ENCODE data around the gene GDPD4.
A peak's percentile ranks its signal among the peaks of the same experiment; 100 is the strongest.

Gene GDPD4

GRCh38 chr11:77253690-77254089, 47.8 kb downstream of the GDPD4 start:
- DNase-seq (ENCODE audit: low read depth) = no peak
- TF ChIP-seq CTCF (conservative IDR thresholded peaks at IDR 0.05; ENCODE audit: control insufficient read depth, insufficient read depth, low read depth, low read length) = no peak
- H3K4me3 ChIP-seq (ENCODE audit: control insufficient read depth, low read depth, low read length) = no peak overlapping the region

DNA sequence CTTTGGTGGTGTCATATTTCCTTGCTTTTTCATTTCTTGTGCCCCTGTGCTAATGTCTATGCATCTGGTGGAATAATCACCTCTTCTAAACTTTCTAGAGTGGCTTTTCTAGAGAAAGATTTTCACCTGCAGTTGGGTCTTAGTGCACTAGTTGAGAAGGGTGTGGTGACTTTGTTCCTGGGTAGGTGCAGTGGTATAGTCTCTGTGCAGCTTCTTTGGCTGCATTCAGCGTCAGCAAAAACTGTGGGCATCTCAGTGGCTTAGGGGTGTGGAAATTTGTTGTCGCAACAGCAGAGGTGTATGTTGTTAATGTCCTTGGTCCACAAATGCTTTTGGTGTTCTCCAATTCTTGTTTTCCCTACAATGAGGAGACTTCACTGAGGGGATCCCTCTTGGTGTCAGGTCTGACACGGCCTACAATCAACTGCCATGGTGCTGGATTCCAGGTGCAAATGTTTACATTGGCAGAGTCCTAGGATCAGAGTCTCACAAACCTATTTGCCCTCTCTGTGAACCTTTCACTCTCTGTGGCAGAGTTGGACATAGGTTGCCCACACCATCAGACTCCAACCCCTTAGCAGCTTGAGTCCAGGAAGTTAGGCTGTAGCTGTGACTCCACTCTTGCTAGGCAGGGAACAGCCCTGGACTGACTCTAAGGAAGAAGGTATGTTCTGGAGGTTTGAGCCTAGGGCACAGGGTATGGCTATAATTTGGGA, 48.8 kb downstream of the GDPD4 start:
- no peak for DNase-seq (ENCODE audit: low read depth)
- no peak overlapping the region for H3K4me3 ChIP-seq (ENCODE audit: control insufficient read depth, low read depth, low read length)
- TF ChIP-seq CTCF (conservative IDR thresholded peaks at IDR 0.05; ENCODE audit: control insufficient read depth, insufficient read depth, low read depth, low read length) = no peak

DNA sequence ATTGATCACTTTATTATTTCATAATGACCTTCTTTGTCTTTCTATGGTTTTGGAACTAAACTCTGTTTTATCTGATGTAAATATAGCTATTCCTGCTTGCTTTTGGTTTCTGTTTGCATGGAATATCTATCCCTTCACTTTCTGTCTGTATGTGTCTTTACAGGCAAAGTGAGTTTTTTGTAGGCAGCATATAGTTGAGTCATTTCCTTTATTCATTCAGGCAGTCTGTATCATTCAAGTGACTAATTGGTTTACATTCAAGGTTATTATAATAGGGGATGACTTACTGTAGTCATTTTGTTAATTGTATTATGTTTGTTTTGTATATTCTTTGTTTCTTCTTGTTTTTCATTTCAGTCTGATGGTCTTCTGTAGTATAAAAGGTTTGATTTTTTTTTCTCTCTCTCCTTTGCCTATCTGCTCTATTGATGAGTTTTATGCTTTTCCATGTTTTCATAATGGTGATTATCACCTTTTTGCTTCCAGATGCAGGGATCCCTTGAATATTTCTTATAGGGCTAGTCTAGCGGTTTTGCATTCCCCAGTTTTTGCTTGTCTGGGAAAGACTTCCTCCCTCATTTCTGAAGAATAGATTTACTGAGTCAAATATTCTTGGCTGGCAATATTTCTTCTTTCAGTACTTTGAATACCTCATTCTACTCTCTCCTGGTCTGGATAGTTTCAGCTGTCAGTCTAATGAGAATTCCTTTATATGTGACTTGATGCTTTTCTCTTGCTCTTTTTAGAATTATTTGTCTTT, 50.4 kb downstream of the GDPD4 start:
- H3K4me3 ChIP-seq (ENCODE audit: control insufficient read depth, low read depth, low read length) = no peak overlapping the region
- TF ChIP-seq CTCF (conservative IDR thresholded peaks at IDR 0.05; ENCODE audit: control insufficient read depth, insufficient read depth, low read depth, low read length) = no peak
- peak; percentile 82 for DNase-seq (ENCODE audit: low read depth)

DNA sequence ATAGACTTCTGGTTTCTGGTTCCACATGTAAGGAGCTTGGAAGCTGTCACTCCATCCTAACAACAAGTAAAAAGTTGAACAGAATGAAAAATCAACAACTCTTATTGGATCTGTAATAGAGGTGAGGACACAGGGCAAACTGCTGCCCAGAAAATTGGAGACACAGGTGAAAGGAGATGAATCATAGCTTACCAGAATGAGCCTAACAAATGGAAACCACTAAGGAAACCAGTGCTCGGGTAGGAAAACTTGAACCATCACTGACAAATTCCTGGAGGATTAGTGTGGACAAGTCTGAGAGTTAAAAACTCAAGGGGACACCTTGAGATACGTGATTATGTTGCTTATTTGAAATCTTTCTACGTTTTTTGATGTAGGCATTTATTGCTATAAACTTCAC, 52.1 kb downstream of the GDPD4 start:
- no peak overlapping the region for H3K4me3 ChIP-seq (ENCODE audit: control insufficient read depth, low read depth, low read length)
- peak; percentile 41 for DNase-seq (ENCODE audit: low read depth)
- TF ChIP-seq CTCF (conservative IDR thresholded peaks at IDR 0.05; ENCODE audit: control insufficient read depth, insufficient read depth, low read depth, low read length) = no peak

DNA sequence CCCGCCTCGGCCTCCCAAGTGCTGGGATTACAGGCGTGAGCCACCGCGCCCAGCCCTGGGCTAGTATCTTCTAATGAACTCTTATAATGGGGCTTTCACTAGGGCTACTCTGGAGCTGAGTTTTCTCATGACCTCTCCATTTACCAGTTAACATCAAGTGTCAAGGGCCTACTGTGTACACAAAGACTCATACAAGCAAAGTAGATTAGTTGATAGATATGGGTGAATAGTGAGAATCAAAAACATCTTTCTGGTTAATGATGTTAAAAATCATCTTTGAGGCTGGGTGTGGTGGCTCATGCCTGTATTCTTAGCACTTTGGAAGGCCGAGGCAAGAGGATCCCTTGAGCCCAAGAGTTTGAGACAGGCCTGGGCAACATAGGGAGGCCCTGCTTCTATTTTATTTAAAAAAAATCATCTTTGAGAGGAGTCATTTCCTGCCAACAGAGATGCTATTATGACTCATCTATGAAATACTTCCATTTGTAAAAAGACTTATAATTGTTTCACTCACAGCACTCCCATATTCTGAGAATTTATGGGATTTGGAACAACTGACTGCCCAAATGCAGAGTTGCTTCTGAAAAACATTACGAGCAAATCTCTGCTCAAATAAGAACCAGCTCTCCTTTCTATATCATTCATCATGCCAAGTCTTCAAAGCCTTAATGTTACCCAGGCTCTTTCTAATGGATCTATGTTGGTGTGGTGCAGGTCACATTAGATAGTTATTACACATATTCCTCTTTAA, 57.0 kb downstream of the GDPD4 start:
- H3K4me3 ChIP-seq (ENCODE audit: control insufficient read depth, low read depth, low read length) = no peak overlapping the region
- no peak for TF ChIP-seq CTCF (conservative IDR thresholded peaks at IDR 0.05; ENCODE audit: control insufficient read depth, insufficient read depth, low read depth, low read length)
- peak; percentile 82 for DNase-seq (ENCODE audit: low read depth)

DNA sequence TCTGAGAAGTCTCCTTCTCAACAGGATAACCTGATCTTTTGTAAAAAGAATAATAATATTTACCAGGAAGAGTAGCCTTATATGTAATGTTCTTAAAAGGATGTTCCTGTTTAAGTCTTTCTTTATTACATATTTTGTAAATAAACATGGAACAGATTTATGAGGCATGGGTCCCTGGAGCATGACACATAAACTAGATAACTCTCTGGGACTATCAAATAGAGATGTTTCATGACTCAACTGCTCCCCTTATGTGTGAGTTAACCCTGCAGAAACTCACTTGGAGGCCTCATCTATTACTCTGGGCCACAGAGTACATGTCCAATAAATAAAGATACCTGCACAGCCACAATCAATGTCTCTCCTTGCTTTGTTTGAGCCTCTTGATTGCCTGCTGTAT, 64.6 kb downstream of the GDPD4 start:
- TF ChIP-seq CTCF (conservative IDR thresholded peaks at IDR 0.05; ENCODE audit: control insufficient read depth, insufficient read depth, low read depth, low read length) = no peak
- H3K4me3 ChIP-seq (ENCODE audit: control insufficient read depth, low read depth, low read length) = no peak overlapping the region
- DNase-seq (ENCODE audit: low read depth) = peak; percentile 55

All from fibroblast of mammary gland (primary cell).